Thyroid gland (tissue), 4 donors: Measurements from ENCODE around the gene TEAD3. TPM values are rescaled to one million over a fixed set of nuclear protein-coding genes. Genes with fewer than 3 reads are reported as not detected.
"Not testable (repeated sequence)": the region's sequence is repeated elsewhere in the genome, so short reads cannot be mapped to it uniquely, and the experiment has no call there.

Experiments used
- DNase-seq, 2 donors: peaks; one replicate each; pipeline ENCODE4 v3.0.0-alpha.2; 2019
- H3K27ac ChIP-seq, 3 donors: fragments of 200-600 bp; sonication (generic); 1 replicate in 2 of 3; 2 replicates in 1 of 3; pipeline ENCODE4 v1.5.1; 2016 to 2019; ENCODE audit warnings: mild to moderate bottlenecking in 1 of 3, moderate library complexity in 1 of 3
- H3K27me3 ChIP-seq: fragments of 200-600 bp; sonication (generic); one replicate; pipeline ENCODE4 v1.5.1; 2019
- H3K36me3 ChIP-seq, 2 donors: fragments of 200-600 bp; sonication (generic); one replicate each; pipeline ENCODE4 v1.5.1; 2016 to 2019
- H3K4me1 ChIP-seq, 2 donors: fragments of 200-600 bp; sonication (generic); one replicate each; pipeline ENCODE4 v1.5.1; 2017 to 2019
- H3K4me3 ChIP-seq, 3 donors: fragments of 200-600 bp; sonication (generic); replicated peaks in 1 of 3; 1 replicate in 2 of 3; 2 replicates in 1 of 3; pipeline ENCODE4 v1.5.1; 2016; ENCODE audit warnings: mild to moderate bottlenecking in 1 of 3
- H3K9me3 ChIP-seq: fragments of 200-600 bp; sonication (generic); one replicate; pipeline ENCODE4 v1.5.1; 2017
- CTCF ChIP-seq, 6 experiments: fragments of 200-600 bp in 3 of 6; fragments of 450-650 bp in 3 of 6; sonication (generic) in 3 of 6; IDR thresholded peaks; one replicate each; pipeline ENCODE4 v1.5.1; 2016 to 2019; ENCODE audit warnings: antibody characterized with exemption in 6 of 6, mild to moderate bottlenecking in 2 of 6, inconsistent platforms in 1 of 6, moderate library complexity in 1 of 6
- POLR2A ChIP-seq, 2 donors: fragments of 450-650 bp; IDR thresholded peaks; one replicate each; pipeline ENCODE4 v1.6.1; 2017; ENCODE audit warnings: antibody characterized with exemption in 2 of 2, mild to moderate bottlenecking in 2 of 2, moderate library complexity in 1 of 2
- WGBS, 2 donors: methylation state at CpG; one replicate each; pipeline ENCODE4 v1.1.5; 2017; 5-methylcytosine and 5-hydroxymethylcytosine counted together
- intact Hi-C: fragments of 100-400 bp; cut with DNase I; formaldehyde crosslinking; loops from one replicate; pipeline ENCODE4 v1.15.1; 2023
- total RNA-seq, 4 donors: library from RNA; depleted of rRNA; stranded (reverse); fragments of >200 nt; gene quantifications; one replicate each; pipeline ENCODE4 v1.2.3, GENCODE V29; 2016

The TEAD3 gene
- total RNA-seq, 4 donors from 2014 or later: 9.9 to 17.0 (median 11.2) TPM

- H3K36me3 ChIP-seq: no peaks in the 10 kb centered on the region
- no peak for DNase-seq
- no peaks in the 10 kb centered on the region for H3K9me3 ChIP-seq
- TF ChIP-seq CTCF (IDR thresholded peaks at IDR 0.05) (no peak), POLR2A (IDR thresholded peaks at IDR 0.05) (no peak)
- no peak overlapping the region for H3K27ac ChIP-seq
- WGBS, 2 donors: 85 to 91% methylated on average over 9 of the region's 9 CpGs
- H3K27me3 ChIP-seq: no peaks in the 10 kb centered on the region
- intact Hi-C loops: loop anchor here (5.0 to 10.0 kb wide), 2 partner anchors 63 to 115 kb away; no protein-coding TSS in a partner anchor
- H3K4me1 ChIP-seq: peaks cover 0 to 10% of the 10 kb centered on the region in 2 donors
- no peak overlapping the region for H3K4me3 ChIP-seq
Observed at GRCh38 chr6:35519313-35520015, 22.6 kb upstream of the TEAD3 start.

- intact Hi-C loops: no loop called here
- no peak for DNase-seq
- WGBS, 2 donors: 93 to 94% methylated on average over 6 of the region's 6 CpGs
- H3K4me1 ChIP-seq: peaks cover 0 to 10% of the 10 kb centered on the region in 2 donors
- TF ChIP-seq CTCF (IDR thresholded peaks at IDR 0.05) (no peak), POLR2A (IDR thresholded peaks at IDR 0.05) (no peak)
- H3K27me3 ChIP-seq: no peaks in the 10 kb centered on the region
- H3K9me3 ChIP-seq: no peaks in the 10 kb centered on the region
- H3K4me3 ChIP-seq: no peak overlapping the region
- no peak overlapping the region for H3K27ac ChIP-seq
- H3K36me3 ChIP-seq: no peaks in the 10 kb centered on the region
Observed at GRCh38 chr6:35518566-35519312, 21.9 kb upstream of the TEAD3 start.

GRCh38 chr6:35517978-35518377 lies 21.1 kb upstream of the TEAD3 start:
- H3K4me3 ChIP-seq, H3K27ac ChIP-seq, DNase-seq, H3K9me3 ChIP-seq, H3K4me1 ChIP-seq, intact Hi-C loops, H3K36me3 ChIP-seq, H3K27me3 ChIP-seq: not testable (repeated sequence)
- 85 to 91% methylated on average over 7 of the region's 7 CpGs for WGBS, 2 donors

GRCh38 chr6:35516712-35517111 lies 19.8 kb upstream of the TEAD3 start:
- DNase-seq: no peak
- Histone ChIP-seq H3K9me3 (no peaks in the 10 kb centered on the region), H3K4me1 (peaks cover 0 to 5% of the 10 kb centered on the region in 2 donors), H3K27ac (no peak overlapping the region), H3K27me3 (no peaks in the 10 kb centered on the region), H3K4me3 (no peak overlapping the region), H3K36me3 (no peaks in the 10 kb centered on the region)
- intact Hi-C loops: no loop called here
- WGBS, 2 donors: 72 to 74% methylated on average over 6 of the region's 6 CpGs
- TF ChIP-seq POLR2A (IDR thresholded peaks at IDR 0.05): no peak
- no peak for TF ChIP-seq CTCF (IDR thresholded peaks at IDR 0.05)

DNA sequence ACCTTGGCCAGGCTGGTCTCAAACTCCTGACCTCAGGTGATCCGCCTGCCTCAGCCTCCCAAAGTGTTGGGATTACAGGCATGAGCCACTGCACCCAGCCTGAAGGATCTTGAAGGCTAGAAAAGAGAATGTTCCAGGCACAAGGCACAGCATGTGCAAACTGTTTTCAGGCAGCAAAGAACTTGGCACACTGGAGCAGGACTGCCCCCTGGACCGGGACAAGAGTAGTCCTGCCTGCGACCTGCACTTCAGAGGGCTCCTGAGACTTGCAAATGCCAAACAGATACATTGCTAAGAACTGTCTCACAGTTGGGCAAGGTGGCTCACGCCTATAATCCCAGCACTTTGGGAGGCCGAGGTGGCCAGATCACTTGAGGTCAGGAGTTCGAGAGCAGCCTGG lies 19.1 kb upstream of the TEAD3 start:
- H3K9me3 ChIP-seq, H3K27me3 ChIP-seq, intact Hi-C loops, H3K36me3 ChIP-seq, DNase-seq, H3K4me1 ChIP-seq, H3K4me3 ChIP-seq, H3K27ac ChIP-seq: not testable (repeated sequence)
- 74 to 77% methylated on average over 5 to 6 of the region's 6 CpGs for WGBS, 2 donors

- WGBS, 2 donors: 89% methylated on average over 4 of the region's 4 CpGs
- no peaks in the 10 kb centered on the region for H3K36me3 ChIP-seq
- no peak for DNase-seq
- TF ChIP-seq POLR2A (IDR thresholded peaks at IDR 0.05) (no peak), CTCF (IDR thresholded peaks at IDR 0.05) (no peak)
- peaks cover 0 to 9% of the 10 kb centered on the region in 2 donors for H3K4me1 ChIP-seq
- no peaks in the 10 kb centered on the region for H3K9me3 ChIP-seq
- H3K27me3 ChIP-seq: no peaks in the 10 kb centered on the region
- intact Hi-C loops: no loop called here
- H3K4me3 ChIP-seq: no peak overlapping the region
- H3K27ac ChIP-seq: no peak overlapping the region
Observed at GRCh38 chr6:35514587-35514986, 17.7 kb upstream of the TEAD3 start.
